Fibroblast of mammary gland (primary cell): ENCODE measurements around the gene PIP5K1C.

Experiments
- DNase-seq: peaks from one replicate; pipeline ENCODE4 v3.0.0-alpha.2; 2010; ENCODE audit warnings: low read depth
- H3K4me3 ChIP-seq: 2 replicates; pipeline ENCODE4 v1.5.1; 2011; ENCODE audit warnings: low read depth, mild to moderate bottlenecking, low read length, moderate library complexity; ENCODE audit not compliant: control insufficient read depth
- CTCF ChIP-seq: conservative IDR thresholded peaks from 2 replicates; pipeline ENCODE4 v1.5.1; 2011; ENCODE audit warnings: low read depth, low read length, inconsistent platforms; ENCODE audit not compliant: control insufficient read depth, insufficient read depth

The PIP5K1C gene

GRCh38 chr19:3655402-3656072, 44.7 kb downstream of the PIP5K1C start:
- TF ChIP-seq CTCF = no peak
- DNase-seq = peak; percentile 94
- no peak overlapping the region for H3K4me3 ChIP-seq

GRCh38 chr19:3653865-3654513, 46.3 kb downstream of the PIP5K1C start:
- no peak overlapping the region for H3K4me3 ChIP-seq
- no peak for TF ChIP-seq CTCF
- no peak for DNase-seq

- DNase-seq = no peak
- no peak for TF ChIP-seq CTCF
- H3K4me3 ChIP-seq = no peak overlapping the region
Measured at GRCh38 chr19:3653081-3653795, 47.0 kb downstream of the PIP5K1C start.

GRCh38 chr19:3652422-3652821, 47.8 kb downstream of the PIP5K1C start:
- TF ChIP-seq CTCF = no peak
- no peak for DNase-seq
- no peak overlapping the region for H3K4me3 ChIP-seq

GRCh38 chr19:3651684-3652083, 48.6 kb downstream of the PIP5K1C start:
- DNase-seq = no peak
- TF ChIP-seq CTCF = no peak
- no peak overlapping the region for H3K4me3 ChIP-seq

- no peak for TF ChIP-seq CTCF
- H3K4me3 ChIP-seq = no peak overlapping the region
Measured at GRCh38 chr19:3649888-3650287, 50.4 kb downstream of the PIP5K1C start.

More at GRCh38 chr19:3649888-3650287, 50.4 kb downstream of the PIP5K1C start:
- no peak for DNase-seq
